OCI-LY3 (cell line): ENCODE results near the gene LRRC8D.

Source experiments
- EZH2phosphoT487 ChIP-seq: fragments of 200-600 bp; shearing (Covaris generic); IDR thresholded peaks from 2 replicates; pipeline ENCODE4 v1.6.1; 2018; ENCODE audit warnings: antibody characterized with exemption, mixed run types, low read depth
- TF ChIP-seq, protein P1 (sequence below): fragments of 200-600, 300-600 bp; sonication (generic); IDR thresholded peaks from 2 replicates; pipeline ENCODE4 v1.5.1; 2014; ENCODE audit warnings: antibody characterized with exemption, low read length, low read depth

DNA sequence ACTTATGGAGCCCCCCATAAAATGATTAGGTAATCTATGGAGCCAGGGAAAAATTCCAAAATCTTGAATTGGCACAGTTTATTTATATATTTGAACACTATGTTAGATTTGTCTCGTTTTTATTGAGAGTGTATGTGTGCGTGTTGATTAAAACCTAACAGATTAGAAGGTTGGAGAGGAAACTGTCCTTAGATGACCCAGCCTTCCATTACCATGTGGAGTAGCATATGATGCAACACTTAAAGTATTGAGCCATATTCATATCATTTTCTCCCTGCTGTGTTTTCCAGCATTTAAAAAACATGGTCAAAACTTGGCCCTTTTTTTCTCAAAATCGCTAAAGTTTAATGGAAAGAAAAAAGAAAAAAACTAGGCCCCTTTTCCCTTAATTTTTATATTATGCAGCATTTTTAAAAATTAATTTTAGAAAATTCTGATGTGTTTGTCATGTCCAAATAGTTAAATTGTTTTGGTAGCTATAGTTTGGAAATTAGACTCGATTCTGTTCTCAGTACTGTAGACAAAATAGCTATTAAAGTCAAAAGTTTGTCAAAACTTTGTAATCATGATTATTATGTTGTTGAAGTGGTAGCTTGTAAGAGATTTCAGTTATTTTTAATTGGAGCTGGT is 2.3 kb downstream of the LRRC8D start:
- TF ChIP-seq, protein P1, sequence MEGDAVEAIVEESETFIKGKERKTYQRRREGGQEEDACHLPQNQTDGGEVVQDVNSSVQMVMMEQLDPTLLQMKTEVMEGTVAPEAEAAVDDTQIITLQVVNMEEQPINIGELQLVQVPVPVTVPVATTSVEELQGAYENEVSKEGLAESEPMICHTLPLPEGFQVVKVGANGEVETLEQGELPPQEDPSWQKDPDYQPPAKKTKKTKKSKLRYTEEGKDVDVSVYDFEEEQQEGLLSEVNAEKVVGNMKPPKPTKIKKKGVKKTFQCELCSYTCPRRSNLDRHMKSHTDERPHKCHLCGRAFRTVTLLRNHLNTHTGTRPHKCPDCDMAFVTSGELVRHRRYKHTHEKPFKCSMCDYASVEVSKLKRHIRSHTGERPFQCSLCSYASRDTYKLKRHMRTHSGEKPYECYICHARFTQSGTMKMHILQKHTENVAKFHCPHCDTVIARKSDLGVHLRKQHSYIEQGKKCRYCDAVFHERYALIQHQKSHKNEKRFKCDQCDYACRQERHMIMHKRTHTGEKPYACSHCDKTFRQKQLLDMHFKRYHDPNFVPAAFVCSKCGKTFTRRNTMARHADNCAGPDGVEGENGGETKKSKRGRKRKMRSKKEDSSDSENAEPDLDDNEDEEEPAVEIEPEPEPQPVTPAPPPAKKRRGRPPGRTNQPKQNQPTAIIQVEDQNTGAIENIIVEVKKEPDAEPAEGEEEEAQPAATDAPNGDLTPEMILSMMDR, result no peak
- no peak for TF ChIP-seq EZH2phosphoT487
